Measurements from ENCODE around the gene SRMS. TPM values are rescaled to one million over a fixed set of nuclear protein-coding genes. Genes with fewer than 3 reads are reported as not detected.

SRMS gene
- total RNA-seq, 1 experiment from 2014 or later = 0.79 TPM

DNA sequence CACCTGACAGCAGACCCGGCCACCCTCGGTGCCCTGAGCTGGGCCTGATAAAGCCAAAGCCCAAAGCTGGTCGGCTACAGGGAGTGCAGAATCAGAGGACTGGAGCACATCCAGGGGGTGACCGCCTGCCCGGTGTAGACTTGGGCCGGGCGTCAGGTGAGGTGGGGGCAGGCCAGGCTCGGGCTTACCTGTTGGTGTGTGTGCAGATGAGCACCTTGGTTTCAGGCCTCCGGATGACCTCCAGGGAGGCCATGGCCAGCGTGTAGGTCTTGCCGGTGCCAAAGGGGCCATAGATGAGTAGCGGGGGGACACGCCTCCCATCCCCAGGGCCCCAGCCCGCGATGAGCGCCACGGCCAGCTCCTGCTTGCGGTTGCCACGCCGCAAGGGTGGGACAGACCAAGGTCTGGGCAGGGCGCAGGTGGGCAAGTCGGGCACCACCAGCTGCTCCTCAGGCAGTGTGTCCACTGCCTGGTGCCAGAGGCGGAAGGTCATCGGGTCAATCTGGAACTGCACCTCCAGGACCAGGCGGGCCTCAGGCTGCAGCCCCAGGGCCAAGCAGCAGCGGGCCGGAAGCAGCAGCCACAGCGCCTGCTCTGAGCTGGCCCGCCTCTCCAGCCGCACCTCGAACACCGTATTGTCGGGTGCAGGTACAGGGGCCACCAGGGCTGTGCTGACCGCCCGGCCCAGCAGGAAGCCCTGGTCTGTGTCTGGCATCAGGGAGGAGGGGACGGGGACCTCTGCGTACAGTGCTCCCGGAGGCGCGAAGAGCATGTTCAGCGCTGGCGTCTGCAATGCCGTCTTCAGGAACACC is 20.8 kb upstream of the SRMS start:
- Histone ChIP-seq H3K23me2 (ENCODE audit: insufficient read length, low read depth, low read length, poor library complexity, severe bottlenecking) (no peaks in the 10 kb centered on the region), H3K9me3 (ENCODE audit: control insufficient read depth, low read depth, low read length) (no peaks in the 10 kb centered on the region), H3K4ac (ENCODE audit: low read depth, low read length) (no peak overlapping the region), H3K79me1 (ENCODE audit: insufficient read depth, low read depth, low read length, poor library complexity, severe bottlenecking) (no peaks in the 10 kb centered on the region), H3K27ac (ENCODE audit: insufficient read length, low read depth, low read length) (no peak overlapping the region), H3K4me1 (ENCODE audit: insufficient read depth, low read length) (no peaks in the 10 kb centered on the region), H3K14ac (ENCODE audit: insufficient read depth, low read length) (no peak overlapping the region), H2BK12ac (ENCODE audit: insufficient read length, low read depth, low read length) (no peak overlapping the region), H3K79me2 (ENCODE audit: insufficient read depth, low read length) (no peaks in the 10 kb centered on the region), H3K27me3 (ENCODE audit: insufficient read depth, low read length) (no peaks in the 10 kb centered on the region), H3K23ac (ENCODE audit: insufficient read length, low read depth, low read length) (no peak overlapping the region), H3K4me2 (ENCODE audit: insufficient read depth, insufficient read length, low read length) (no peak overlapping the region), H3K18ac (ENCODE audit: insufficient read length, low read depth, low read length) (no peak overlapping the region), H4K91ac (ENCODE audit: insufficient read length, low read depth, low read length) (no peak overlapping the region), H2BK15ac (ENCODE audit: low read depth, low read length) (no peak overlapping the region), H4K8ac (replicated peaks; ENCODE audit: insufficient read length, low read depth, low read length) (no peak overlapping the region), H2AK5ac (ENCODE audit: insufficient read length, low read length) (no peak overlapping the region), H4K20me1 (ENCODE audit: control insufficient read depth, insufficient read depth, insufficient read length) (no peaks in the 10 kb centered on the region), H3K9ac (ENCODE audit: extremely low read depth, insufficient read length, low read length) (no peak overlapping the region), H3T11ph (ENCODE audit: low read length) (no peak overlapping the region), H2BK20ac (ENCODE audit: low read depth, low read length, poor library complexity, severe bottlenecking) (no peak overlapping the region), H2BK120ac (ENCODE audit: low read depth, low read length, poor library complexity, severe bottlenecking) (no peak overlapping the region), H2AFZ (ENCODE audit: low read length) (no peak overlapping the region), H3K56ac (ENCODE audit: insufficient read length, low read depth, low read length) (no peak overlapping the region), H2BK5ac (ENCODE audit: insufficient read length, low read length) (no peak overlapping the region), H4K5ac (ENCODE audit: insufficient read length, low read depth, low read length) (no peak overlapping the region)
- no CpG with 5 or more reads among the region's 43 CpGs for WGBS (ENCODE audit: extremely low coverage, insufficient read length, low lambda C conversion rate)
- Mint-ChIP-seq H3K4me1 (no peaks in the 10 kb centered on the region), H3K9me3 (no peaks in the 10 kb centered on the region), H3K27ac (no peak overlapping the region), H3K27me3 (ENCODE audit: low read depth) (no peaks in the 10 kb centered on the region), H3K4me3 (no peak overlapping the region), H3K36me3 (ENCODE audit: insufficient read depth in 1 of 3, low read depth in 3 of 3) (no peaks in the 10 kb centered on the region)
- no peak for DNase-seq
- TF ChIP-seq, protein P1, sequence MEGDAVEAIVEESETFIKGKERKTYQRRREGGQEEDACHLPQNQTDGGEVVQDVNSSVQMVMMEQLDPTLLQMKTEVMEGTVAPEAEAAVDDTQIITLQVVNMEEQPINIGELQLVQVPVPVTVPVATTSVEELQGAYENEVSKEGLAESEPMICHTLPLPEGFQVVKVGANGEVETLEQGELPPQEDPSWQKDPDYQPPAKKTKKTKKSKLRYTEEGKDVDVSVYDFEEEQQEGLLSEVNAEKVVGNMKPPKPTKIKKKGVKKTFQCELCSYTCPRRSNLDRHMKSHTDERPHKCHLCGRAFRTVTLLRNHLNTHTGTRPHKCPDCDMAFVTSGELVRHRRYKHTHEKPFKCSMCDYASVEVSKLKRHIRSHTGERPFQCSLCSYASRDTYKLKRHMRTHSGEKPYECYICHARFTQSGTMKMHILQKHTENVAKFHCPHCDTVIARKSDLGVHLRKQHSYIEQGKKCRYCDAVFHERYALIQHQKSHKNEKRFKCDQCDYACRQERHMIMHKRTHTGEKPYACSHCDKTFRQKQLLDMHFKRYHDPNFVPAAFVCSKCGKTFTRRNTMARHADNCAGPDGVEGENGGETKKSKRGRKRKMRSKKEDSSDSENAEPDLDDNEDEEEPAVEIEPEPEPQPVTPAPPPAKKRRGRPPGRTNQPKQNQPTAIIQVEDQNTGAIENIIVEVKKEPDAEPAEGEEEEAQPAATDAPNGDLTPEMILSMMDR (conservative IDR thresholded peaks at IDR 0.05) = no peak

All from H9 (cell line).